HG02642 (cell line): Measurements from ENCODE around the gene USP4.

Experiments
- ATAC-seq: cut with Tn5 transposase; IDR thresholded peaks from one replicate; pipeline ENCODE4 v1.9.1; 2021; ENCODE audit warnings: mild to moderate bottlenecking; ENCODE audit not compliant: unreplicated experiment, poor library complexity

Gene USP4, protein sequence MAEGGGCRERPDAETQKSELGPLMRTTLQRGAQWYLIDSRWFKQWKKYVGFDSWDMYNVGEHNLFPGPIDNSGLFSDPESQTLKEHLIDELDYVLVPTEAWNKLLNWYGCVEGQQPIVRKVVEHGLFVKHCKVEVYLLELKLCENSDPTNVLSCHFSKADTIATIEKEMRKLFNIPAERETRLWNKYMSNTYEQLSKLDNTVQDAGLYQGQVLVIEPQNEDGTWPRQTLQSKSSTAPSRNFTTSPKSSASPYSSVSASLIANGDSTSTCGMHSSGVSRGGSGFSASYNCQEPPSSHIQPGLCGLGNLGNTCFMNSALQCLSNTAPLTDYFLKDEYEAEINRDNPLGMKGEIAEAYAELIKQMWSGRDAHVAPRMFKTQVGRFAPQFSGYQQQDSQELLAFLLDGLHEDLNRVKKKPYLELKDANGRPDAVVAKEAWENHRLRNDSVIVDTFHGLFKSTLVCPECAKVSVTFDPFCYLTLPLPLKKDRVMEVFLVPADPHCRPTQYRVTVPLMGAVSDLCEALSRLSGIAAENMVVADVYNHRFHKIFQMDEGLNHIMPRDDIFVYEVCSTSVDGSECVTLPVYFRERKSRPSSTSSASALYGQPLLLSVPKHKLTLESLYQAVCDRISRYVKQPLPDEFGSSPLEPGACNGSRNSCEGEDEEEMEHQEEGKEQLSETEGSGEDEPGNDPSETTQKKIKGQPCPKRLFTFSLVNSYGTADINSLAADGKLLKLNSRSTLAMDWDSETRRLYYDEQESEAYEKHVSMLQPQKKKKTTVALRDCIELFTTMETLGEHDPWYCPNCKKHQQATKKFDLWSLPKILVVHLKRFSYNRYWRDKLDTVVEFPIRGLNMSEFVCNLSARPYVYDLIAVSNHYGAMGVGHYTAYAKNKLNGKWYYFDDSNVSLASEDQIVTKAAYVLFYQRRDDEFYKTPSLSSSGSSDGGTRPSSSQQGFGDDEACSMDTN

DNA sequence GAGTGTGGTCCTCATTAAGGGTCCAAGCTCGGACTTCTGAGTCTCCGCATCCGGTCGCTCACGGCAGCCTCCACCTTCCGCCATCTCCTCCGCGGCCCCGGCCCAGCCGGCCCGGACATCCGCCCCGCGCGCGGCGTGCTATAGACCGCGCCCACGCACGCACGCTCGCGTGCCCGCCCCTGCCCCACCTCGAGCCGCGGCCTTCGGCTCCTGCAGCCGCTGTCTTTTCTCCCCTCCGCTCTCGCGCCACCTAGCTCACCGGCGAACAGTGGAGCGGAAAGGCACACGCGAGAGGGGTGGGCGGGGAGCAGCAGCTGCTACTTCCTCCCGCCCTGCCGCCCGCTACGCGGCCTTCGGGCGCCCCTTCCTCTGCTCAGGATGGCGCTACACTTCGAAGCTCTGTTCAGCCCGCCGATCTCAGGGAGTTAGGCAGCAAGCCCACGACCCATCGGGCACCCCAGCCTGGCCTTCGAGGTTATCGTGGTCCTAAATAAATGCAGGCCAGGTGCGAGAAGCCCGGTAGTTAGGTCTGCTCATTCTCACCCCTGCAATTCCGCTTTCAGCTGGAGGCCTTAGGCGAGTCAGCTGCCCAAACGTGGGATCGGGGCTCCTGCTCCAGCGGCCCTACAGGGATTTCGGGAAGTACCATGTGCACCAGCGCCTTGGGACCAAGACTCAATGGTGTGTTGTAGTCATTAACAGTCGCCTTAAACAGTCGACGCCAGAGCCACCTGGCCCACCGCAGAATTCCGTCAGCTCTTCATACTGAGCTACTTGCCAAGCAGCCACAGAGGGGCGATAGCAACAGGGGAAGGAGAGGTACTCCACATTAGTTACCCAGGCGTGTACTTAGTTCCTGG lies at the start of gene USP4:
TSS of gene USP4 (minus strand) at position 113 of the 860 bp plus-strand sequence. CDS start at position 84, 29 bp downstream.
- peak; percentile 87 for ATAC-seq

DNA sequence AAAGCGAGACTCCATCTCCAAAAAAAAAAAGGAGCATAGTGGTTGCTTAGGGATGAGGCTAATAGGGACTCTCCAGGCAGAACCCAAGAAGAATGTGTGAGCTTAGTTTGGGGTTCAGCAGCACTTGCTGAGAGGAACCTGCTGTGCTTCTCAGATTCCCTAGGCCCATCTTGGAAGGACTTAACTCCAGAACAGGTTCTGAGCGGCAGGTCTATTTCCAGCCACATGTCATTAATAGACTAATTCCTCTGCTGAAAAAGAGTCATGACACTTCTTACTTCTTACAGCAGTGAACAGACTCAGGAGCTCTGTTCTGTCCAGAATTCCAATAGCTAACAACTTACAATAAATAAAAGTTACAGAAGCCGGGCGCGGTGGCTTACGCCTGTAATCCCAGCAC lies 49.4 kb upstream of the USP4 start:
- ATAC-seq: no peak

DNA sequence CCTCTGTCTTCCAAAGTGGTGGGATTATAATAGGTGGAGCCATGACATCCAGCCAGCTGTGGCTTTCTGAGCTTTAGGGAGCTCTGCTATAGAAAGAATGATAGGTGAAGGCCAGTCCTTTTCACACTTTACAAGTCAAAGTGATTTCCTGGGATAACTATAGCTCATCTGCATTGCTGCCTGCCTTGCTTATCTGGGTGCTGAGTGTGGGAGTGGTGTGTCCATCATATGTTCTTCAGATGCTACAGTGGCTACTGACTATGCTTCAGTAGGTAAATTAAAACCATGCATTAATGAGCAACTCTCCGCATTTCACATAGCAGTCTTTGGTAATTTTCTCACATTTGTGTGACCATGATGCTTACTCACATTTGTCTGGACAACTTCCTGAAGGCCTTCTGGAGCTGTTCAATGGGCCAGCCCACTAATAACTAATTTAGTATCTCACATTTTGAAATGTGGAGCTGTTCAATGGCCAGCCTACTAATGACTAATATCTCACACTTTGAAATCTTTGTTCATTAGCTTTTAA lies 48.5 kb upstream of the USP4 start:
- no peak for ATAC-seq

DNA sequence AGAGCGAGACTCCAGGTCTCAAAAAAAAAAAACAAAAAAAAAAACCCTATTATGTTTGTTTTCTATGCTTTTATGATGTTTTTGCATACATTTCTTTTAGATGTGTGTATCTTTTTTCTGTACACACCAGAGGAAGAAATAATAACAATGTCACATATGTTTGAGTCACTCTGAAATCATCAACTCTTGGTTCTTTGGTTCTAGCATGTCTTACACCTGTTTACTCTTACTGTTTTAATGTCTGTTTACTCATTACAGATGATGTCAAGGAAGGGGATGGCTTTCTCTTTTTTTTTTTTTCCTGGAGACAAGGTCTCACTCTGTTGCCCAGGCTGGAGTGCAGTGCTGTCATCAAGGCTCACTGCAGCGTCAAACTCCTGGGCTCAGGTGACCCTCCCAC lies 47.9 kb upstream of the USP4 start:
- no peak for ATAC-seq

DNA sequence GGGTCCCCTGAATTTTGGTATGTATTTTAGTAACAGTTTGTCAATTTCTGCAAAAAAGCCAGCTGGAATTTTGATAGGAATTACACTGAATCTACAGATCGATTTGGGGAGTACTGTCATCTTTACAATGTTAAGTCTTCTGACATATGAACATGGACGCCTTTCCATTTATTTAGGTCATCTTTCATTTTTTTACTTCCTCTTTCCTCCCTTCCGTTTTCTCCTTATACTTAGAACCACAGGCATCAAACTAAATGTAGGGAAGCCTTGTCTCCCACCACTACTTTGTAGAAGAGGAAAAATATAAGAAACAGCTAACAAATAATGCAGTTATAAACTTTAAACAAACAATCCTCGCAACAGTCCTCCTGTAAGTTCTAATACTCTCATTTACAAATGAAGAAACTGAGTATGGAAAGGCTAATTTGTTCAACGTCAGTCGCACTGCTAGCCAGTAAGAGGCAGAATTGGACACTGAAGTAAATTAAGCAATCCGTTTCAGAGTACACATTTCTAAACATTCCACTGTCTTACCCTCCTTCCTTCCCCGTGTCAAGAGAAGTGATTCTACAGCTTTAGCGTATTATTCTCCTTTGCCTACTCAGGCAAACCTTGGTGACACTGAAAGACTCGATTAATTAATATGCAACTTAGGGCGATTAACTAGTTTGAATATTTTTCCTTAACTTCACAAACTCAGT lies 46.4 kb upstream of the USP4 start:
- no peak for ATAC-seq

DNA sequence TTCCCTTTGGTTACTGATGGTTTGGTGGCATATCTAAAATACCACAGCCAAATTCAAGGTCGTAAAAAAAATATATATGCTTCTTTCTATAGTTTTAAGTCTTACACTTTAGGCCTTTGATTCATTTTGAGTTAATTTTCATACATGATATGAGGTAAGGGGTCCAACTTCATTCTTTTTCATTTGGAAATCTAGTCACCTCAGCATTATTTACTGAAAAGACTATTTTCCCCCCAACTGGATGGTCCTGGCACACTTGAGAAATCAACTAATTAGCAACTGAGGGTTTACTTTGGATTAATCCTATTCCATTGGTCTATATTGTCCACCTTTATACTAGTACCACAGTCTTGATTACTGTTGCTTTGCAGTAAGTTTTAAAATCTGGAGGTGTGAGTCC lies 45.8 kb upstream of the USP4 start:
- no peak for ATAC-seq

DNA sequence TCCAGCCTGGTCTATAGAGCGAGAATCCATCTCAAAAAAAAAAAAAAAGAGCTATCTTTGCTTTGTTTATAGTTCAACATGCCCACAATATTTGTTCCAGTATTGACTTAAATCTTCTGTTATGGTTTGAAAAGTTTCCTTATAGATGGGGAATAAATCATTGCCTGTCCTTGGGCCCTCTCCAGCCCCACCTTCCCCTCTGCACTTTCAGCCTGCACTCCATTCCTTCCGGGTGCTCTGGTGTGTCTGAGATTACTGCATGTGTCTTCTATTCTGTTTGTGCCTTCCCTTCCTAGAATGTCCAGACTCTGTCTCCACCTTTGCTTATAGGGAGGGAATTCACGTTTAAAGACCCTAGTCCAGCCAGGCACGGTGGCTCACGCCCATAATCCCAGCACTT lies 43.5 kb upstream of the USP4 start:
- no peak for ATAC-seq

DNA sequence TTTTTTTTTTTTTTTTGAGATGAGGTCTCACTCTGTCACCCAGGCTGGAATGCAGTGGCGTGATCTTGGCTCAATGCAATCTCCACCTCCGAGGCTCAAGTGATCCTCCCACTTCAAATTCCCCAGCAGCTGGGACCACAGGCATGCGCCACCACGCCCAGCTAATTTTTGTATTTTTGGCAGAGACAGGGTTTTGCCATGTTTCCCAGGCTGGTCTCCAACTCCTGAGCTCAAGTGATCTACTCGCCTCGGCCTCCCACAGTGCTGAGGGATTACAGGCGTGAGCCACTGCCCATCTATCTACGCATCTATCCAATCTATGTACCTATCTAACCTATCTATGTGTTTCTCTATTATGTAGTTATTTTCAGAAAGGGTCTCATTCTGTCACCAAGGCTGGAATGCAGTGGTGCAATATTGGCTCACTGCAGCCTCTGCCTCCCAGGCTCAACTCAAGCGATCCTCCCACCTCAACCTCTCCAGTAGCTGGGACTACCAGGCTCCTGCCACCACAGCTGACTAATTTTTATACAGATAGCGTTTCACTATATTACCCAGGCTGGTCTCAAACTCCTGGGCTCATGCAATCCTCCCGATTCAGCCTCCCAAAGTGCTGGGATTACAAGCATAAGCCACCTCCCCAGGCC lies 38.5 kb upstream of the USP4 start:
- ATAC-seq: no peak

DNA sequence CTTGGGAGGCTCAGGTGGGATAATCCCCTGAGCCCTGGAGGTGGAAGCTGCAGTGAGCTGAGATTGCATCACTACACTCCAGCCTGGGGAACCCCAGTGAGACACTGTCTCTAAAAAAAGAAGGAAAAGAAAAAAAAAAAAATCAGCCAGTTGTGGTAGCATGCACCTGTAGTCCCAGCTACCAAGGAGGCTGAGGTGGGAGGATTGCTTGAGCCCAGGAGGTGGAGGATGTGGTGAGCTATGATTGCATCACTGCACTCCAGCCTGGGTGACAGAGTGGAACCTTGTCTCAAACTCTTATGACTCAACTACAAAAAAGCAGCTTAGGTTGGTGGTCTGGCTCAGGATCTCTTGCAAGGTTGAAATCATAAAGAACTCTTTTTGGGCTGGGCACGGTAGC lies 37.6 kb upstream of the USP4 start:
- ATAC-seq: no peak

DNA sequence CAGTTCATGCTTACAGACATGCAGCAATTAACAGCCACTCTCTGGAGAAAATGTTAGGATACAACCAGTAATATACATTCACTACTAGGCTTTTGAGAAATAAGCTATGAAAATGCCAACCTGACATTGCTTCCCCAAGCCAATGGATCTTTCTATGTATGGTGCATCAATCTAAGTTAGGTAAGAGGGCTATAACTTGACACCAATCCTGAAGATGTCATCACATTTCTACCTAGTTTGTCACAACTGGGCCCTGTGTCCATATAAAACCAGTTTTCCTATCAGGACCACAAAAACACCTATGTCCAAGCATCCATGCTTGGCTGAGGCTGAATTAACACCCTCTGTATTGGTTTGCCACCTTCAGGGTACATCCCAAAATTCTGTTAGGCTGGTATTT lies 32.1 kb upstream of the USP4 start:
- no peak for ATAC-seq

DNA sequence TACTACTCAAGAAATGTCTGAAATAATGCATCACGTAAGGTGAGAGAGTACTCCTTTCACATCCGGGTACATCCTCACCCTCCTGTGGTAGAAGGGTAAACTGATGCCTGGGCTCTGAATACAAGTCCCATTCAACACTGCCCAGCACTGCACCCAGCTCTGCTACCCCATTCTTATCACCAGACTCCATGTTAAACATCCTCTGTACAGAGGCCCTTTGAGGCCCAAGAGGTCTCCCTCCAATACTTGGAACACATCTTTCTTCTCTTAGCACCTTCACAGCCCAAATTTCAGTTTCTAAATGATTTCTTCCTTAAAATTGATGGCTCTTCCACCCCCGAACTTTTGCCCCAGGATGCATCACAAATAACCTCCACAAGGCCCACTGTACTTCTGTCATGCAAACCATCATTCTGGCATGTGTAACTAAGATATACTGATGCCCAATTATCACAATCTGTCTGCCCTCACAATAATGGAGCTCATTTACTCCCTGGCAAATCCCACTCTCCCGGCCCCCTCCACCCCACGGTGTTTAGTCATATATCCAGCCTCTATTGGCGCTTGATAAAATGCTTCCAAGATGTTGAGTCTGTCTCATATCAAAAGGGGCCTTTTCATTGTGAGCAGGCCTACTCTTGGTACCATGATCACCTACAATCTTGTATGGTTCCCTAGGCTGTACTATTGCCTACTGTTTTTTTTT lies 30.9 kb upstream of the USP4 start:
- ATAC-seq: no peak

DNA sequence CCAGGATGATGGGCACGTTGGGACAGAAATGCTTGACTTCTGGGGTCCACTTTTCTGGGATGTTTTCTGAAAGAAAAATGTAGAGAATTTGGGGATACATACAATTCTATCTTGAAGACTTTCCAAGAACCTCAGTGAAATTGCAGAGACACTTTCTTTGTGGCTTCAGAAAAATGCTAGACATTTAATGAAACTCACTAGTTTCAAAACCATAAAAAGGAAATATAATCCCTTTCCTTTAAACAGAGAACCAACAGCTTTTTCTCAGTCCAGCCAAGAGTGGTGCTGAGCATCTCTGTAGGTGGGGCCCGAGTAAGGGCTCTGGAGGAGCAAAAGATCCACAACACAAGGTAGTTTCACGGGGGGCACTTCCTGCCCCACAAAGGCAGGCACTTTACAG lies 22.7 kb upstream of the USP4 start:
- no peak for ATAC-seq

DNA sequence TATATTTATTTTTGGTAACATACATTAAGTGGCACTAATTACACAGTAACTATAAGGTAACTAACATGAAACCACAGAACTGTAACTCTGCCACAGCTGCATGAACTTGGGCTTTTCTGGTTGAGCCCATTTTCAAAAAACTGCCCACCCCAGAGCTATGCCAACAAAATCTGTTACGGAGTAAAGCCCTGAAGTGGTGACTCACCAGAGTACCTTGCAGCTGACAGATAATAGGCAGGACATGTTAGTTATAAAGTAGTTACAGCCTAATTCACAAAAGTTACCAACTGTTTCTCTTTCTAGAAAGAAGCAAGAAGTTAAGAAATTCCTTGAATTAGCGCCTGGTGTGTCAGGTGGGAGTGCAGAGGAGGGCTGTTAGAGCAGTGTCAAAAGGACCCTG lies 19.8 kb upstream of the USP4 start:
- ATAC-seq: no peak

DNA sequence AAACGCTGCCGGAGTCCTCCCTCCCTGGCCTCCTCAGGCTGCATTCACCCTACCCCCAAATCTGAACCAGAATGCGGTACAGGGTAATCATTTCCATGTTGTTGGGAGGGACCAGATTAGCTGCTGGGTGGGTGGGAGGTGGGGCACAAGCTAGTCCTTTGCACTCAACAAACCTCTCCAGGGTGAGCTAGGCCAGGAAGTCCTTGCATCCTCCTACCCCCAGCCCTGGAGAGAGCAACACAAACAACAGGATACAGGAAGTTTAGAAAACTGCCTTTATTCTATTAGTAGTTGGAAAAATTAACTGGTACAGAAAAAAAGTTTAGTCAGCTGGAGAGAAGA lies 19.0 kb upstream of the USP4 start:
- no peak for ATAC-seq

DNA sequence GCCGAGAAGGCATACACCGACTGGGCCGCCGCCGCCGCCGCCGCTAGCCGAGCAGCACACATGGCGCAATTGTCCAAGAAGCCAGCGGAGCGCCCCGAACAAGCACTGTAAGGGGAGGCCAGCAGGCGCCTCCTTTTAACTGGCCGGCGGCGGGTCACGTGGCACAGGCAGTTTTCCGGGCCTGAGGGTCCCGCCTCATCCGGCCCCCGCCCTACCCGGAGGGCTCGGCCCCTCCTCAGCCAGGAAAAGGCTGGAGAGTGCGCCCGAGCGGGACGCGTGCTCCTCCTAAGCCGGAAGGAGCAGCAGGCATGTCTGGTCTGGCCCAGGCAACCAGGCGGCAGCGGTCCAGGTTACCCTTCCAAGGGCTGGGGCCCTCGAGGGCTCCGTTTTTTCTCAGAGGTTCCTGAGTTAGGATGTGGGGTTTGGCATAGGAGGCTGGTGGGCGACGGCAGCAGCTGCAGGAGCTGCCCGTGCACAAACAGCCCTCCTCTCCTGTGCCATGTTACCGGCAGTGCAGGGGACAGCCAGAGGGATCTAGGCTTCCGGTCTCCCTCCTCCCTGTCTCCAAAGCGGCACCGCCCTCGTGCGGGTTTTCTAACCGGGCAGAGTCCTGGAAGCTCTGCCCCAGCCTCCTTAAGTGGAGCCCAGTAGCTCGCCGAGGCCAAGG lies 18.5 kb upstream of the USP4 start, which contains the start of gene GPX1:
TSS of gene GPX1 (minus strand) at position 137 of the 667 bp plus-strand sequence. CDS start at position 62, 75 bp downstream.
- peak; percentile 82 for ATAC-seq

DNA sequence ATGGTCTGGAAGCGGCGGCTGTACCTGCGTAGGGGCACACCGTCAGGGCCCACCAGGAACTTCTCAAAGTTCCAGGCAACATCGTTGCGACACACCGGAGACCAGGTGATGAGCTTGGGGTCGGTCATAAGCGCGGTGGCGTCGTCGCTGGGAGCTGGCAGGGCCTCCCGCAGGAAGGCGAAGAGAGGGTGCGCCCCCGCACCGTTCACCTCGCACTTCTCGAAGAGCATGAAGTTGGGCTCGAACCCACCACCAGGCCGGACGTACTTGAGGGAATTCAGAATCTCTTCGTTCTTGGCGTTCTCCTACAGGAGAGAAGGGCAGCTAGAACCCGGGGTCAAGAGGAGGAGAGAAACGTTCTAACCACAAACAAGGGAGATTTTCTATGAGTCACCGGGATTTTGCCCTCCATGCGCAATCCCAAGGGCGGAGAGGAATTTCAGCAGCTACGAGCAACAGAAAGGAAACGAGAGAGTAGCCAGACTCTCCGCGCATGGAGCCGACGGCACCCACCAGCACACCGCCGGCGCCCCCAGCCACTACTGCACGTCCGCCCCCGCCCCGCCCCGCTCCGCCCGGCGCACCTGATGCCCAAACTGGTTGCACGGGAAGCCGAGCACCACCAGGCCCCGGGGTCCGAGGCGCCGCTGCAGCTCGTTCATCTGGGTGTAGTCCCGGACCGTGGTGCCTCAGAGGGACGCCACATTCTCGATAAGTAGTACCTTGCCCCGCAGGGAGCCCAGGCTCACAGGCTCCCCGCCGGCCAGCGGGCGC lies 17.8 kb upstream of the USP4 start:
- peak; percentile 30 for ATAC-seq

DNA sequence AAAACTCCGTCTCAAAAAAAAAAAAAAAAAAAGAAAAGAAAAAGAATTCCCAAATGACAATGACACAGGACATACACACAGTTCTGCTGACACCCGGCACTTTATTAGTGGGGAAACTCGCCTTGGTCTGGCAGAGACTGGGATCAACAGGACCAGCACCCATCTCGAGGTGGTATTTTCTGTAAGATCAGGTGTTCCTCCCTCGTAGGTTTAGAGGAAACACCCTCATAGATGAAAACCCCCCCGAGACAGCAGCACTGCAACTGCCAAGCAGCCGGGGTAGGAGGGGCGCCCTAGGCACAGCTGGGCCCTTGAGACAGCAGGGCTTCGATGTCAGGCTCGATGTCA lies 17.2 kb upstream of the USP4 start:
- peak; percentile 6 for ATAC-seq
